ENCODE results near the gene CHAC1. TPM values are rescaled to one million over a fixed set of nuclear protein-coding genes. Genes with fewer than 3 reads are reported as not detected.

Gene CHAC1
- polyA plus RNA-seq, 1 experiment, result 155 TPM

DNA sequence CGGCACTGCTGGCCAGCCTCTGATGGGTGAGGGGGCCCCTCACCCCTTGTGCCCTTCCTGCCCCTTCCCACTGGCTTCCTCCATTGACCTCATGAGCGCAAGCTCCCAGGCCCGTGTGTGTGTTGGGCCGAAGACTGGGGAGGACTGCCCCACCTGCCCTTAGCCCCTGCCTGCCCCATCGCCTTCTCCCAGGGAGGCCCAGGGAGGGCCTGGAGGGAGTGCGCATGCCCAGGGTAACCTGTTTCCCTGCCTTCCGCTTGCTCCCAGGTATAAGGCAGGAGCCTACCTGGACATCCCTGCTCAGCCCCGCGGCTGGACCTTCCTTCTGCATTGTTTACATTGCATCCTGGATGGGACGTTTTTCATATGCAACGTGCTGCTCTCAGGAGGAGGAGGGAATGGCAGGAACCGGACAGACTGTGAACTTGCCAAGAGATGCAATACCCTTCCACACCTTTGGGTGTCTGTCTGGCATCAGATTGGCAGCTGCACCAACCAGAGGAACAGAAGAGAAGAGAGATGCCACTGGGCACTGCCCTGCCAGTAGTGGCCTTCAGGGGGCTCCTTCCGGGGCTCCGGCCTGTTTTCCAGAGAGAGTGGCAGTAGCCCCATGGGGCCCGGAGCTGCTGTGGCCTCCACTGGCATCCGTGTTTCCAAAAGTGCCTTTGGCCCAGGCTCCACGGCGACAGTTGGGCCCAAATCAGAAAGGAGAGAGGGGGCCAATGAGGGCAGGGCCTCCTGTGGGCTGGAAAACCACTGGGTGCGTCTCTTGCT is 15.3 kb upstream of the CHAC1 start:
- no peaks in the 10 kb centered on the region for H3K36me3 ChIP-seq (ENCODE audit: control insufficient read depth, insufficient read depth, low read length)
- TF ChIP-seq, protein P1, sequence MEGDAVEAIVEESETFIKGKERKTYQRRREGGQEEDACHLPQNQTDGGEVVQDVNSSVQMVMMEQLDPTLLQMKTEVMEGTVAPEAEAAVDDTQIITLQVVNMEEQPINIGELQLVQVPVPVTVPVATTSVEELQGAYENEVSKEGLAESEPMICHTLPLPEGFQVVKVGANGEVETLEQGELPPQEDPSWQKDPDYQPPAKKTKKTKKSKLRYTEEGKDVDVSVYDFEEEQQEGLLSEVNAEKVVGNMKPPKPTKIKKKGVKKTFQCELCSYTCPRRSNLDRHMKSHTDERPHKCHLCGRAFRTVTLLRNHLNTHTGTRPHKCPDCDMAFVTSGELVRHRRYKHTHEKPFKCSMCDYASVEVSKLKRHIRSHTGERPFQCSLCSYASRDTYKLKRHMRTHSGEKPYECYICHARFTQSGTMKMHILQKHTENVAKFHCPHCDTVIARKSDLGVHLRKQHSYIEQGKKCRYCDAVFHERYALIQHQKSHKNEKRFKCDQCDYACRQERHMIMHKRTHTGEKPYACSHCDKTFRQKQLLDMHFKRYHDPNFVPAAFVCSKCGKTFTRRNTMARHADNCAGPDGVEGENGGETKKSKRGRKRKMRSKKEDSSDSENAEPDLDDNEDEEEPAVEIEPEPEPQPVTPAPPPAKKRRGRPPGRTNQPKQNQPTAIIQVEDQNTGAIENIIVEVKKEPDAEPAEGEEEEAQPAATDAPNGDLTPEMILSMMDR (IDR thresholded peaks at IDR 0.05; ENCODE audit: insufficient read depth, low read depth, low read length), result peak; percentile 22; the same call in 1 of the 2 replicates
- no peak overlapping the region for H3K4me3 ChIP-seq (ENCODE audit: low read depth, low read length)
- POLR2A ChIA-PET, result no interaction called here
- H3K27me3 ChIP-seq (ENCODE audit: control insufficient read depth, insufficient read depth, low read length), result no peaks in the 10 kb centered on the region
- CTCF ChIA-PET, result interaction anchor here (0.6 to 9.5 kb wide), 4 partner anchors 8 to 256 kb away, joined by 3 to 142 read pairs (median 86); partner anchors contain the start of gene DLL4
- no peak for DNase-seq (ENCODE audit: low read depth)

DNA sequence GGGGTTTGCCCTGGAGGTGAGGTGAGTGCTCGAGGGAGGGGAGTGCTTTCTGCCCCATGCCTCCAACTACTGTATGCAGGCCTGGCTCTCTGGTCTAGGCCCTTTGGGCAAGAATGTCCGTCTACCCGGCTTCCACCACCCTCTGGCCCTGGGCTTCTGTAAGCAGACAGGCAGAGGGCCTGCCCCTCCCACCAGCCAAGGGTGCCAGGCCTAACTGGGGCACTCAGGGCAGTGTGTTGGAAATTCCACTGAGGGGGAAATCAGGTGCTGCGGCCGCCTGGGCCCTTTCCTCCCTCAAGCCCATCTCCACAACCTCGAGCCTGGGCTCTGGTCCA is 14.8 kb upstream of the CHAC1 start:
- ChIA-PET POLR2A (no interaction called here), CTCF (interaction anchor here (6.5 to 9.5 kb wide), 3 partner anchors 9 to 81 kb away, joined by 83 to 142 read pairs (median 89); partner anchors contain the start of gene DLL4)
- H3K27me3 ChIP-seq (ENCODE audit: control insufficient read depth, insufficient read depth, low read length), result no peaks in the 10 kb centered on the region
- TF ChIP-seq, protein P1 (IDR thresholded peaks at IDR 0.05; ENCODE audit: insufficient read depth, low read depth, low read length), result no peak
- no peak for DNase-seq (ENCODE audit: low read depth)
- H3K36me3 ChIP-seq (ENCODE audit: control insufficient read depth, insufficient read depth, low read length), result no peaks in the 10 kb centered on the region
- H3K4me3 ChIP-seq (ENCODE audit: low read depth, low read length), result no peak overlapping the region

DNA sequence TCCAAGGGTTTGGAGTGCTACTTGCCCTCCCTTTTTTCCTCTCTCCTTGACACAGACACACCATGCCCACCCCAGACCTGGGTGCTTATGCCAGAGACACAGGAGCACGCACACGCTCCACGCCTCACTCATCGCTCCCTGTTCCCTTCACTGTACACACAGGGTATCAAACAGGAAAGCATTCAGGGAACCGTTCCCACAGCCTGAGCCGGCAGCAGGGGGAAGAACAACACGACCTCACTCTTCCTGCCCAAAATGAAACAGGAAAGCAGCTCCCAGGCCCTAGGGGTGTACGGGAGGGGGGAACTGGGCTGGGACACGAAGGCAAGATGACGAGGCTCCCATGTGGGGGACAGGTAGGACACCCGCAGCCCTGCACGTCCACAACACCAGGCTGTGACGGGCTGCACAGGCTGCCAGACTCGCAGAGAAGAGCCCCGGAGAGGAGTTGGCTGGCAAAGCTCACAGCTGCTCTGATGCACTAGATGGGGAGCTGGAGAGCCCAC is 12.9 kb upstream of the CHAC1 start:
- CTCF ChIA-PET, result interaction anchor here (1.2 to 9.5 kb wide), 9 partner anchors 10 to 124 kb away, joined by 3 to 142 read pairs (median 43); partner anchors contain the start of genes CHAC1 and DLL4
- POLR2A ChIA-PET, result interaction anchor here (0.5 kb wide), 1 partner anchor 91 kb away, joined by 3 read pairs; no protein-coding TSS in a partner anchor
- TF ChIP-seq, protein P1 (IDR thresholded peaks at IDR 0.05; ENCODE audit: insufficient read depth, low read depth, low read length), result no peak

DNA sequence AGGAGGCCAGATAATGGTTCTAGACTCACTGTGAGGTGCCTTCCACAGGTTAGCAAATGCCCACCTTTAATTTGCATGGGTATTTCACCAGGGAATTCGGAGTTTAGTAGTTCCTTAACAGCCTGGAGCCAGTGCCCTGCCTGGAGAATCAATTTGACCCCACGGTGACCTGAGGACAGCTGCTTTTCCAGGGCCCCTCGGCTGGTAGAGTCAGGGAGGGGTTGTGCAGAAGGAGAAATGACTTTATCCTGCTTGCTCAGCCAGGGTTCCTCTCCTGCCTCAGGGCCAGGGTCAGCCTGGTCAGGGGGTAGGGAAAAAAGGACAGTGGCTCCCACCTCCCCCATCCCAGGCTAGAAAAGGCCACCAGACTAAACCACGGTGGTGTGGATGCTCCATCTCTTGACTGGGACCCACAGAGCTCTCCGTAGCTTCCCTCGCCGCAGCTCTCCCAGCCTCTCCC is 12.2 kb upstream of the CHAC1 start:
- no peak for DNase-seq (ENCODE audit: low read depth)
- Histone ChIP-seq H3K27me3 (ENCODE audit: control insufficient read depth, insufficient read depth, low read length) (no peaks in the 10 kb centered on the region), H3K36me3 (ENCODE audit: control insufficient read depth, insufficient read depth, low read length) (no peaks in the 10 kb centered on the region), H3K4me3 (ENCODE audit: low read depth, low read length) (peak overlapping the region; percentile 36)
- ChIA-PET POLR2A (interaction anchor here (0.5 to 1.5 kb wide), 3 partner anchors 12 to 1747 kb away, joined by 3 to 8 read pairs (median 6); partner anchors contain the start of gene CHAC1), CTCF (interaction anchor here (0.6 to 9.5 kb wide), 33 partner anchors 11 to 248 kb away, joined by 3 to 142 read pairs (median 6); partner anchors contain the start of genes CHAC1 and DLL4)
- TF ChIP-seq, protein P1 (IDR thresholded peaks at IDR 0.05; ENCODE audit: insufficient read depth, low read depth, low read length), result no peak

More for the DNA sequence above, 12.9 kb upstream of the CHAC1 start:
- Histone ChIP-seq H3K36me3 (ENCODE audit: control insufficient read depth, insufficient read depth, low read length) (no peaks in the 10 kb centered on the region), H3K27me3 (ENCODE audit: control insufficient read depth, insufficient read depth, low read length) (no peaks in the 10 kb centered on the region), H3K4me3 (ENCODE audit: low read depth, low read length) (no peak overlapping the region)
- no peak for DNase-seq (ENCODE audit: low read depth)
